Testis (tissue), 3 donors: ENCODE measurements around the gene KCTD15. TPM values are rescaled to one million over a fixed set of nuclear protein-coding genes. Genes with fewer than 3 reads are reported as not detected.

Experiments used
- DNase-seq: peaks from one replicate; pipeline ENCODE4 v3.0.0-alpha.2; 2019
- H3K27ac ChIP-seq, 2 donors: fragments of 200-600 bp; sonication (generic); one replicate each; pipeline ENCODE4 v1.5.1; 2019
- H3K27me3 ChIP-seq: fragments of 200-600 bp; sonication (generic); one replicate; pipeline ENCODE4 v1.5.1; 2019
- H3K36me3 ChIP-seq: fragments of 200-600 bp; sonication (generic); one replicate; pipeline ENCODE4 v1.5.1; 2017; ENCODE audit warnings: low read depth; ENCODE audit errors: missing control alignments
- H3K4me1 ChIP-seq: fragments of 200-600 bp; sonication (generic); one replicate; pipeline ENCODE4 v1.5.1; 2019
- H3K4me3 ChIP-seq, 2 donors: fragments of 200-600 bp; sonication (generic); one replicate each; pipeline ENCODE4 v1.5.1; 2017 to 2019
- H3K9me3 ChIP-seq: fragments of 200-600 bp; sonication (generic); one replicate; pipeline ENCODE4 v1.5.1; 2017
- CTCF ChIP-seq, 3 experiments: fragments of 450-650 bp in 2 of 3; fragments of 200-600 bp in 1 of 3; sonication (generic) in 1 of 3; IDR thresholded peaks; one replicate each; pipeline ENCODE4 v1.5.1; 2016 to 2019; ENCODE audit warnings: antibody characterized with exemption in 3 of 3, mild to moderate bottlenecking in 2 of 3, moderate library complexity in 1 of 3
- POLR2A ChIP-seq: fragments of 450-650 bp; IDR thresholded peaks from one replicate; pipeline ENCODE4 v1.6.1; 2017; ENCODE audit warnings: antibody characterized with exemption, mild to moderate bottlenecking, moderate library complexity
- WGBS, 2 donors: methylation state at CpG; one replicate each; pipeline ENCODE4 v1.1.5; 2018; 5-methylcytosine and 5-hydroxymethylcytosine counted together
- intact Hi-C: fragments of 100-400 bp; cut with DNase I; formaldehyde crosslinking; loops from one replicate; pipeline ENCODE4 v1.15.1; 2023; ENCODE audit warnings: low total_unique reads
- polyA plus RNA-seq: library from polyadenylated mRNA; stranded (reverse); fragments of 350-450 nt; fragmentation: Illumina TruSeq; extraction: RNeasy Lipid Tissue Mini Kit (QIAGEN cat#74804); gene quantifications from one replicate; pipeline ENCODE4 v1.2.3, GENCODE V29; 2014; ENCODE audit warnings: low read depth, low replicate concordance; ENCODE audit not compliant: insufficient read depth
- total RNA-seq, 2 donors: library from RNA; depleted of rRNA; stranded (reverse); fragments of >200 nt; gene quantifications; one replicate each; pipeline ENCODE4 v1.2.3, GENCODE V29; 2016

Gene KCTD15
- total and polyA plus RNA-seq, 3 donors from 2014 or later = 26.3 to 110 (median 61.9) TPM

GRCh38 chr19:33828266-33829075 lies 31.8 kb downstream of the KCTD15 start:
- intact Hi-C loops = no loop called here

GRCh38 chr19:33830264-33830663 lies 33.6 kb downstream of the KCTD15 start:
- intact Hi-C loops = no loop called here
- no peaks in the 10 kb centered on the region for H3K36me3 ChIP-seq
- H3K4me3 ChIP-seq = no peak overlapping the region
- no peaks in the 10 kb centered on the region for H3K9me3 ChIP-seq
- no peak overlapping the region for H3K27ac ChIP-seq
- H3K4me1 ChIP-seq = no peaks in the 10 kb centered on the region
- no peak for TF ChIP-seq CTCF (IDR thresholded peaks at IDR 0.05)
- TF ChIP-seq POLR2A = no peak
- DNase-seq = no peak
- WGBS, 2 donors = 88 to 100% methylated on average over 3 of the region's 3 CpGs
- H3K27me3 ChIP-seq = no peaks in the 10 kb centered on the region

More at GRCh38 chr19:33828266-33829075, 31.8 kb downstream of the KCTD15 start:
- H3K4me1 ChIP-seq = no peaks in the 10 kb centered on the region
- no peak for TF ChIP-seq CTCF (IDR thresholded peaks at IDR 0.05)
- no peak for TF ChIP-seq POLR2A
- H3K36me3 ChIP-seq = no peaks in the 10 kb centered on the region
- DNase-seq = no peak
- H3K9me3 ChIP-seq = no peaks in the 10 kb centered on the region
- 80 to 88% methylated on average over 13 of the region's 13 CpGs for WGBS, 2 donors
- no peak overlapping the region for H3K27ac ChIP-seq
- H3K4me3 ChIP-seq = no peak overlapping the region
- H3K27me3 ChIP-seq = no peaks in the 10 kb centered on the region

GRCh38 chr19:33831825-33832224 lies 35.2 kb downstream of the KCTD15 start:
- no peak for DNase-seq
- H3K4me1 ChIP-seq = no peaks in the 10 kb centered on the region
- H3K4me3 ChIP-seq = no peak overlapping the region
- 69 to 93% methylated on average over 1 of the region's 1 CpG for WGBS, 2 donors
- no peaks in the 10 kb centered on the region for H3K9me3 ChIP-seq
- H3K27me3 ChIP-seq = no peaks in the 10 kb centered on the region
- no peaks in the 10 kb centered on the region for H3K36me3 ChIP-seq
- TF ChIP-seq CTCF (IDR thresholded peaks at IDR 0.05) (no peak), POLR2A (no peak)
- no peak overlapping the region for H3K27ac ChIP-seq
- intact Hi-C loops = no loop called here

GRCh38 chr19:33832633-33833032 lies 36.0 kb downstream of the KCTD15 start:
- no peaks in the 10 kb centered on the region for H3K4me1 ChIP-seq
- no peaks in the 10 kb centered on the region for H3K36me3 ChIP-seq
- 60 to 78% methylated on average over 6 to 7 of the region's 7 CpGs for WGBS, 2 donors
- DNase-seq = no peak
- TF ChIP-seq POLR2A (no peak), CTCF (IDR thresholded peaks at IDR 0.05) (no peak)
- no peaks in the 10 kb centered on the region for H3K9me3 ChIP-seq
- H3K4me3 ChIP-seq = no peak overlapping the region
- no peaks in the 10 kb centered on the region for H3K27me3 ChIP-seq
- no peak overlapping the region for H3K27ac ChIP-seq
- intact Hi-C loops = no loop called here

- Histone ChIP-seq H3K4me3 (no peak overlapping the region), H3K36me3 (no peaks in the 10 kb centered on the region), H3K27ac (no peak overlapping the region), H3K9me3 (no peaks in the 10 kb centered on the region), H3K4me1 (no peaks in the 10 kb centered on the region), H3K27me3 (no peaks in the 10 kb centered on the region)
- TF ChIP-seq POLR2A (no peak), CTCF (IDR thresholded peaks at IDR 0.05) (no peak)
- intact Hi-C loops = no loop called here
- no peak for DNase-seq
- WGBS, 2 donors = 83 to 87% methylated on average over 4 of the region's 4 CpGs
These were observed 43.7 kb downstream of the KCTD15 start for GRCh38 chr19:33840382-33840781.
